ENCODE results near the gene MAPK8IP1.

DNA sequence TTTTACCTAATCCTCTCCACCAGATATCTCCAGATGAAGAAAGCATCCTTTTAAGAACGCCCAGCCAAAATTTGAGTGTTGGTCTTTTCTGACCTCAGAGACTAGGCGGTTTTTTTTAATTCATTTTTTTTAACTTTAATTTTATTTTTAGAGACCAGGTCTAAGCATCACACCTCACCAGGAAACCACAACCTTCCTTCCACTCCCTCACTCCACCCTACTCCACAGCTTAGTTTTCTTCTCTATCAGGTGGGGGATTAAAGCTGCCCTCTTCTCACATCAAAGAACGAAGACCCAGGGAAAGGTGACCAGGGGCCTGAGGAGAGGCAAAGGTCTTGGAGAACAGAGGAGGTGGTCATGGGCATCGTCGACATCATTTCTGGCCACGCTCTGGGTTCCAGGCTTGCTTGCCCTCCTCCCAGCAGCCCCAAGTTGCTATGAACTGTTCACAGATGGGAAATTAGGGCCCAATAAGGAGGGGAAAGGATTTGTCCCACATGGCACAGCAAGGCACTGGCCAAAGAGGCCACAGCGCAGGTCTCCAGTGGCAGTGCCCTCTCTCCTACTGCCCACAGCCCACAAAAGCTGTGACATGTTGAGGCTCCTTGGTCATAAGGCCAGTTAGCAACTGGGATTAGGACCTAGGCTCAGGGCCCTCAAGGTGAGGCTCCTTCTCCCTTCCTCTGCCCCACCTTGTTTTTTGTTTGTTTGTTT lies 33.7 kb downstream of the MAPK8IP1 start:
- TF ChIP-seq POLR2A (IDR thresholded peaks at IDR 0.05) (no peak), POLR2AphosphoS5 (IDR thresholded peaks at IDR 0.05) (no peak), EP300 (IDR thresholded peaks at IDR 0.05) (no peak)
- TF ChIP-seq, protein P1, sequence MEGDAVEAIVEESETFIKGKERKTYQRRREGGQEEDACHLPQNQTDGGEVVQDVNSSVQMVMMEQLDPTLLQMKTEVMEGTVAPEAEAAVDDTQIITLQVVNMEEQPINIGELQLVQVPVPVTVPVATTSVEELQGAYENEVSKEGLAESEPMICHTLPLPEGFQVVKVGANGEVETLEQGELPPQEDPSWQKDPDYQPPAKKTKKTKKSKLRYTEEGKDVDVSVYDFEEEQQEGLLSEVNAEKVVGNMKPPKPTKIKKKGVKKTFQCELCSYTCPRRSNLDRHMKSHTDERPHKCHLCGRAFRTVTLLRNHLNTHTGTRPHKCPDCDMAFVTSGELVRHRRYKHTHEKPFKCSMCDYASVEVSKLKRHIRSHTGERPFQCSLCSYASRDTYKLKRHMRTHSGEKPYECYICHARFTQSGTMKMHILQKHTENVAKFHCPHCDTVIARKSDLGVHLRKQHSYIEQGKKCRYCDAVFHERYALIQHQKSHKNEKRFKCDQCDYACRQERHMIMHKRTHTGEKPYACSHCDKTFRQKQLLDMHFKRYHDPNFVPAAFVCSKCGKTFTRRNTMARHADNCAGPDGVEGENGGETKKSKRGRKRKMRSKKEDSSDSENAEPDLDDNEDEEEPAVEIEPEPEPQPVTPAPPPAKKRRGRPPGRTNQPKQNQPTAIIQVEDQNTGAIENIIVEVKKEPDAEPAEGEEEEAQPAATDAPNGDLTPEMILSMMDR (IDR thresholded peaks at IDR 0.05) = no peak

All from sigmoid colon (tissue), 4 donors.